G401.6 (cell line): ENCODE results near the gene HIVEP2.
A peak's percentile ranks its signal among the peaks of the same experiment; 100 is the strongest.

Source experiments
- FAIRE-seq: peaks from 2 replicates; lab custom pipeline; 2012; peaks lifted over from hg19 to GRCh38; lab: Jason Lieb, UNC

Gene HIVEP2

GRCh38 chr6:142925575-142926110 lies 19.3 kb downstream of the HIVEP2 start:
- FAIRE-seq: no peak

DNA sequence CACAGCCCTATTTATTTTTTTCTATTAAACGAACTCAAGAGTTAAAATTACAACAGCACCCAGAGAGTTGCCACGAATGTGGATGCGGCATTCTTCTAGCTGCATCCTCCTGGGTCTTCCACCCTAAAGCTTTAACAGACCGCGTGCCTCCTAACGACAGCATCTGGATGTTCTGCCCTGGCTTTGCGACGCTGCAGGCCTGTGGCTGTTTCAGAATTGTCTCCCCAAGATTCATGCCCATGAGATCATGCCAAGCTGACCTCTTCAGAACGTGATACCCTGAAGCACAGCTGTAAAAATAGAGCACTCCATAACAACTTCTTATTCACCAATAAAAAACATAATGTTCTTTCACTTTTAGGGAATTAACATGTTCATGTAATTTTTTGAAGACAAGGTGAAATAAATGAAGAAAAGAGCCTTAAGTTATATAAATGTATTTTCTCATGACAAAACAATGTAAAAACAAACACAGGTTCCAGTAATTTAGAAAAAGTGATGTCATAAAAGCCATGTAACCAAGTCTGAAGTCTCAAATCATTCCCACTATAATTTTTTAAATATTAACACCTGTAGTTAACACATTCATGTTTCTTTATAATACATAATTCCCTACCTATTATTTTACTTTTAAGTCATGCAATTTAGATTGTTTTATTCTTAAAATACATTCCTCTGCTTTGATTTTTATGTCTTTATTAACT lies 26.5 kb downstream of the HIVEP2 start:
- FAIRE-seq: peak; percentile 74

GRCh38 chr6:142916881-142917280 lies 28.1 kb downstream of the HIVEP2 start:
- no peak for FAIRE-seq

DNA sequence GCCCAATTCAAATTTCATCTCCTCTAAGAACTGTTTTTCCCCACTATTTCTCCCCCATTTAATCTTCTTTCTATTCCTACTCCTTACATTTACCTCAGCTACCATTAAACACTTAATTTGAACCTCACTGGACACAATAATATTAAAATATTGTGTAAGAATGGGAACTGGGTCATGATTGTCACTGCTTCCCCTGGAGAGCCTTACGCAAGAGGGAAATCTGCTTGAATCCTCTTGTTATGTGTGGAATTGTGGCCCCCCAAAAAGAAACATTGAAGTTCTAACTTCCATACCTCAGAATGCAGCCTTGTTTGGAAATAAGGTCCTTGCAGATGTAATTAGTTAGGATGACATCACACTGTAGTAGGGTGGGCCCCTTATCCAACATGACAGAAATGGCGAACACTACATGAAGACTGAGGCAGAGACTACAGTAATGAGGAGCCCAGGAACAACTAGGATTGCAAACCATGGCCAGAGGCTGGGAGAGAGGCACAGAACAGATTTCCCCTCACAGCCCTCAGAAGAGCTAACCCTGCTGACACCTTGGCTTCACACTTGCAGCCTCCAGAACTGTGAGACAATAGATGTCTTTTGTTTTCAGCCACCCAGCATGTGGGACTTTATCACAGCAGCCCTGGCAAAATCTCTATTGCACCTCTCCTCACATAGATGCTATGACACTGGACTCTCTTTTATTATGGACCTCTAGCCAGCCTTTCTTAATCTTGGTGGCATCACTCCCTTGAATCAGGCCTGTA lies 29.9 kb downstream of the HIVEP2 start:
- no peak for FAIRE-seq

- no peak for FAIRE-seq
Observed at GRCh38 chr6:142914369-142914768, 30.6 kb downstream of the HIVEP2 start.

GRCh38 chr6:142913511-142914047 lies 31.4 kb downstream of the HIVEP2 start:
- no peak for FAIRE-seq

DNA sequence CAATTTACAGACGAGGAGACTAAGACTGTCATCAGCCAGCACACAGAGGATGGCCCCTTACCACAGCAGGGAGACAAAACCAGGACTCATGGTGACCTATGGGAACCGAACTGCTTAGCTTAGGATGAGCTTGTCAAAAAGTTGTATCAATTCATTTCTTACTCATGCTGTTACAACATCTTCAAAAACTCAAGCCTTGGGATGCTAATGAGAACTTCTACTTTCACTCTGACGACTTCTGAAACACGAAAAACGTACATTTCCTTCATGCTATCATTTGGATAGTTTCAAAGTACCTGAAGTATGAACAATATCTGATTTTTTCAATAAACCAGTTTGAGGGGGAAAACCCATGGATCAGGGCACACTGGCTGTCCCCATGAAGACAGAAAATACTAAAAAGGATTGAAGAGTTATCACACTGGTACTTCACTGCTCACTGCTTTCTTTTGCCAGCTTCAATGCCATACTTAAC lies 31.9 kb downstream of the HIVEP2 start:
- FAIRE-seq: no peak

GRCh38 chr6:142912125-142912524 lies 32.9 kb downstream of the HIVEP2 start:
- no peak for FAIRE-seq

DNA sequence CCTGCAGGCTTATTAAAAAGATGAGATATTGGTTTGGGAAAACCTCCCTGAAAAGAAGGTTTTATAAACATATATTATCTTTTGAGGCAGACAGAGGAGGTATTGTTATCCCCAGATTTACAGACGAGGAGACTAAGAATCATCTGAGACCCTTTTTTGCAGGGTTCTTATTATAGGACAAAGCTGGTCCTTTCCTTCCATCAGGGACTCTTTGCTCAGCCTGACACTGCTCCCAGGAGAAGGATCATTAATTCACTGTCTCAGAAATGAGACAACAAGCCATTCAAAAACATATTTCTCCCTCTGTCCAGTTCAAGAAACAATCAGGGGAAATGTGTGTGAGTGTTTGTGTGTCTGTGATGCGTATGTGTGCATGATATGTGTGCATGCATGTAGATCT lies 33.5 kb downstream of the HIVEP2 start:
- no peak for FAIRE-seq

DNA sequence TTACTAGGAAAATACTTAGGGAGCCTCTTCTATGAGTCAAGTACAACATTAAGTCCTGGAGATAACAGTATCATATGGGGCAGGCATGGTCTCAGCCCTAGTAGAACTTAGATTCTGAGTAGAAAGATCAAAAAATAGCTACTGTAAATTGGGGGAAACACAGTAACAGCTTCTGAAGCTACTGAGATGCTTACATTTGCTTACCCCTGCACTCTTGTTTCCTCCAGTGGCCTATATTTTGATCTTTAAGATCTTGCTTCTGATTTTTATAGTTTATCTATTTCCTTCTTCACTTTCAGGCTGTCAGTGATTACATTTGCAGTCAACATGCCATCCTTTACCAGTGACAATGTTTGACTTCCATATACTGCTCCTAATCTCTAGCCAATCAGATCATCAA lies 35.3 kb downstream of the HIVEP2 start:
- no peak for FAIRE-seq

DNA sequence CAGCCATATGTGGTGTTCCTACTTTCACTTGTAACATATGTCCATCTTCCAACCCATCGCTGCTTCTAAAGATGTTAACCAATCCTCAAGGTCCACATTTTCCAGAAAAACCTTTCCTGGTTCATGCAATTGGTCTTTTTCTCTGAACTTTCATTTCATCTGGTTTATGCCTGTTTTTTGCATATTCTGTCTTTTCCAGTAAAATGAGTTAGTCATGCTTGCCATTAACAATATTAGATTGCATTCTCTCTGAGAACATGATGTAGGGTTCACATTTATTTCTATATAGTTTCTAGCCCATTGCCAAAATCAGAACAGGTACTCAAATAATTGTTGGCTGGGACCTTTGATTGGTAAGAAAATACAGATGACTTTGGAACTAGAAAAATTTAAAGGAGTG lies 36.7 kb downstream of the HIVEP2 start:
- FAIRE-seq: no peak

GRCh38 chr6:142907544-142907943 lies 37.4 kb downstream of the HIVEP2 start:
- no peak for FAIRE-seq

DNA sequence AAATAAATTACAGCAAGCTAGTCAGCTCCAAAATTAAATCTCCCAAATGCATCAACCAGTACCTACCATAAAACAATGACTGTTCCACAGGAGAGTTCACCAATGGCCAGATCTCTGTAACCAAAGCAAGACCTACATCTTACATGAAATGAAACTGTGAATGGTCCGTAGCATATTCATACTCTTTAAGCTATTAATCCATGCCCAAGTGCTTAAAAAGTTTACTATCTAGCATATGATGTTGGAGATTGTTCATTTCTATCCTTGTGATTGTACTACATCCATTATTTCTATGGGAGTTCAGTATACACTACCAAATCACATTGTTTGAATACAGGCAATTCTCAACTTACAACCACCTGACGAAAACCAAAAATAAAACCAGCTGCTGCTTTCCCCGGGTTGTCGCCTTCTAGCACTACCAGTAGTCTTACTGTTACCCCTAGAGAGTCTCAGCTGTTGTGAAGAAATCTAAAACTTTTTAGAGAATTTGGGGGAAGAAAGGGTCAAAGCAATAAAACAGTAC lies 38.0 kb downstream of the HIVEP2 start:
- FAIRE-seq: no peak

DNA sequence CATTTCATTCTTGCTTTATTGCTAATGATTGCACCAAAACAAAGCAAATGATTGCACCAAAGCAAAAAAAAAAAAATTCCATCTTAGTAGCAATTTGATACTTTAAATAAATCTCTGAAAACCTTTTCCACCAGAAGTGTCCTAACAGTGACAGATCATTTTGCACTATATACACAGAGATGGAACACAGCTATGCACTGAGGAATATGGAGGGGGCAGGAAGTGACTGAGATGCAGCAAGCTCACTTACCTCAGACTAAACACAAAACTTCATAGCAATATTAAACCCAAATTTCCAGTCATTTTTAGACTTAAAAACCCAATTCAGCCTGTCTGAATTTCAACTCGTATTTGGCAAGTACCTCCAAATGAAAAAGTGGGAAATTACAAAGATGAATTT lies 41.2 kb downstream of the HIVEP2 start:
- FAIRE-seq: no peak

GRCh38 chr6:142902636-142903053 lies 42.3 kb downstream of the HIVEP2 start:
- FAIRE-seq: no peak

DNA sequence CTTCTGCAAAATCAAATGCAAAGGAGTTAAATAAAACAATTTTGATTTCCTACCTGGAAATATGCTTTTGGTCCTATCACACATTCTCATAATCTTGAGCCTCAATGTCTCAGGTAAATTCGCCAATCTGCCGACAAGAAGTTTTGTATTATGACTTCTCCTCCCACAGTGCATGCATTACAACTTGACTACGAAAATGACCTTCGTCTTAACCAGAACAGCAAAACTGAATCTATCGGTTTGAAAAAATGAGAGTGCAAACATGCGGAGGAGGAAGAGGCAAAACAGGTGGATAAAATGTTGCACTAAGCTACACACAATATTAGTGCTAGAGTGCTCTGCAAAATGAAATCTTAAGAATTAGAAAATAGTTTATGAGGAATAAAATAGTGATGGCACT lies 43.4 kb downstream of the HIVEP2 start:
- FAIRE-seq: no peak

- FAIRE-seq: no peak
Observed at GRCh38 chr6:142900227-142900971, 44.6 kb downstream of the HIVEP2 start.

DNA sequence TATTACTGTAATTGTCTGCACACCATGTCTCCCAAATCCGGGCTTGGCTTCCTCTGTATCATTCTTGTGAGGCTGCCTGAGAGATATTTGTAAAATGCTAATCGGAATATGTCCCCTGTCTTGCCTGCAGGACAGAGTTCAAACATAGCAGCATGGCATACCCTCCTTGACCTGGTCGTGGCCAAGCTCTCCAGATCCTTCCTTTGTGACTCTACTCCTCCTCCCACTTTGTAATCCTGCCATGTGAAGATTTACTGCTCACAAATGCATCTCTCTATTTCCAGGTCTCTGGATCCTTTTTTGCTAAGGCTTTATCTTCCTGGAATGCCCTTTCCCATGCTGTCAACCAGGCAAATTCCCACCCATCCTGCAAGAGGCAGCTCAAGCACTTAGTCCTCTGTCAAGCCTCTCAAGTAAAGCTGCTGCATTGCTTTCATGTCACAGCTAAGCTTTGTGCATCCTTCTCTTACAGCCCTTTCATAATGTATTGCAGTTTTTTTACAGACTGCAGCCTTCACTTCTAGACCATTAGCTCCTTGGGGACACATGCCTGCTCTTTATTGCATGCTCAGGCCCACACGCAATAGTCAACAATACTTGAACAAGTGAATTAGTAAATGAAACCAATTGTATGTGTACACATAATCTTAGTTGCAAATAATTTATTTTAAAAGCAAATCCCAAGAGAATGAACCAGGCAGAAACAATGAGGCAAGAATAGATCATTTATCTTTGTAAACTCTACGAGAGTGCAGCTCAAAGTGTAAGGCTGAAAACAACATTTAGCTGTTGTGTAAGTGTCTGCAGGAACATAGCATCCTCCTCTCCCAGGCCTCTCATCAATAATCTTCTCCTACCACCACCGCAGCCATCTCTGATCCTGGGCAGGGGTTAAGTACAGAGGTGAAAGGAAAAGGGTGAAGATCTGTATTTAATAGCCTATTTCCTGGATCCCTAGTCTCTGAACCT lies 45.8 kb downstream of the HIVEP2 start:
- FAIRE-seq: no peak

DNA sequence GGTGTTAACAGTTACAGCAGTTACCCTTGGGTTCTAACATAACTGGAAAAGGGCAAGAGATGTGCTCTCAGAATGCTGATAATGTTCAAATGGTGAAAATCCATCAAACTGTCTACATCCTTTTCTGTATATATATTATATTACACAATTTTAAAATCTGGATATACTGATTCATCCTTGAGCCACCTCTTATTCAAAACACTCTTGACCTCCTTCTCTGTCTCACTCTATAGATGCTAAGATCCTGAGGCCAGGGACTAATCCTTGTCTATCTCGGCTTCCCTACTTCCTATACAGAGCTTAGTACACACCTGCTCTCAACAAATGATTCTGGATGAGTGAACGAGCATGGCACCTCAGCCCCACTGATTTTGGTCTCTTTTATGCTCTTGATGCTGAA lies 47.3 kb downstream of the HIVEP2 start:
- FAIRE-seq: no peak

DNA sequence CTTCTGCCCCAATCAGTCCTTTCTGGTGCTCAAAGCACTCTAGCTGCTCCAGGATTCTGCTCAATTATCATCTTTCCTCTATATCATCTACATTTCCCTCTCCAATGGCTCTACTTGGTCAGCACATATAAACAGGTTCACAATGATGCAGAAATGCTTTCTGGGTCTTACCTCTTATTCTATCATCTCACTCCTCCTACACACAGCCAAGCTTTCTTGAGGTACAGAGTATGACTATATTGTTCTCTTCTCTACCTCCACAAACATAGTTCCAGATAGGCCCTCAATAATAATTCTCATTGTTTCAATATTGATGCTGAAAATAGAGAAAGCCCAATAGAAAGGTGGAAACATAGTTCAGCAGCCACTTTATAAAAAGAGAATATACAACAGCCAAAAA lies 48.2 kb downstream of the HIVEP2 start:
- FAIRE-seq: no peak

DNA sequence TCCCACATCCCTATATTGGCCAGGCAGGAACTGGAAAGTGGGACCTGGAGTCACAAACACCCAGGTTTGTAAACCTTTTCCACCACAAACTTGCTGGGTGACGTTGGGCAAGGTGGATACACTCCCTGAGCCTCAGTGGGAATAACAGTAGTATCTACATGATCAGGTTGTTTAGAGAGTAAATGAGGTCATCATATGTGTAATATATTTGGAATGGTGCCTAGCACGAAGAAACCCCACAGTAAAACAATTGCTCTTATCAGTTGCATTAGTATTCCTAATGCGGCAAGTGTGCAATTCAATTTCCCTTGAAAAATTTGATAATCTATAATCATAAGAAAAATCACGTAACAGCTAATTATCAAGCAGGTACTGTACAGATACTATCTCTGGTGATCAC lies 51.9 kb downstream of the HIVEP2 start:
- FAIRE-seq: no peak
